HG02970 (cell line): ENCODE measurements around the gene FOXA1.
"Not testable (repeated sequence)": the region's sequence is repeated elsewhere in the genome, so short reads cannot be mapped to it uniquely, and the experiment has no call there.

Experiments
- ATAC-seq: cut with Tn5 transposase; IDR thresholded peaks from one replicate; pipeline ENCODE4 v1.9.1; 2021; ENCODE audit warnings: mild to moderate bottlenecking, moderate library complexity, moderate number of reproducible peaks; ENCODE audit not compliant: unreplicated experiment, low FRiP score

Gene FOXA1

DNA sequence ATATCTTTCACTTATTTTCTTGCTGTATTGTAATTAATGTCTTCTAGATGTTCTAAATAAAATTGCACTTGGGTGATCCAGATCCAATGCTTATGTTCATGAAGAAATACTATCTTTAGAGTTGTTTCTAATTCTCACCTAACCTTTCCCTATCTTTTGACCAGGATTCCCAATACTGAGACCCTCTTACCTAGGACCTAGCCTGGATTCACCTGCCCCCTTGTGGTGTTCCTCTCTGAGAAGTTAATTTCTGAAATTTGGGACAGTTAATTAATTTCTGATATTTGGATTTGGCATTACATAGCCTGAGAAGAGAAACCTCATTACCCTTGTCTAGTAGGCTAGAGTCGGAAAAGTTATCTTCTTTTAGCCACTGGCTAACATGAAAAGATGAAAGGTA, 29.5 kb downstream of the FOXA1 start:
- ATAC-seq, result no peak

GRCh38 chr14:37563189-37563588, 31.9 kb downstream of the FOXA1 start:
- no peak for ATAC-seq

DNA sequence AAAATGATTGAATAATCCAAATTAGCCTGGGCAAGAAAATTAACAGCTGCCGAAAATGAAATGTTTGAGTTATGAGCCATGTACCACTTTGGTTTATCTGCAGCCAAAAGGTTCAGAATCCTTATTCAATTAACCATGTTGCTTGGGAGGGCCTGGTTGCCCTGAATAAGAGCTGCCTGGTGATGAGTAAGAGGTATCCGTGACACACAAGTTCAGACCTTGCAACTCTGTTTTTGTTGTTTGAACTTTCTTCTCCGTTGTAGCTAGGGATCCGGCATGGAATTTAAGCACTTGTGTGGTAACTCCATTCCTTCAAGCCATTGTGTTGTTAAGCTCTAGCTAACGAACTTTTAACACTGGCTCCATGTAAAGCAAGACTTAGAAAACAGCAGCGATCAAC, 35.7 kb downstream of the FOXA1 start:
- ATAC-seq, result no peak

GRCh38 chr14:37558740-37559139, 36.3 kb downstream of the FOXA1 start:
- ATAC-seq, result no peak

- not testable (repeated sequence) for ATAC-seq
Observed at GRCh38 chr14:37555596-37555995, 39.5 kb downstream of the FOXA1 start.

- no peak for ATAC-seq
Observed at GRCh38 chr14:37553935-37554550, 41.0 kb downstream of the FOXA1 start.

GRCh38 chr14:37551119-37551518, 43.9 kb downstream of the FOXA1 start:
- no peak for ATAC-seq

GRCh38 chr14:37550511-37550910, 44.5 kb downstream of the FOXA1 start:
- ATAC-seq, result no peak

- no peak for ATAC-seq
Observed at GRCh38 chr14:37546621-37547447, 48.2 kb downstream of the FOXA1 start.

DNA sequence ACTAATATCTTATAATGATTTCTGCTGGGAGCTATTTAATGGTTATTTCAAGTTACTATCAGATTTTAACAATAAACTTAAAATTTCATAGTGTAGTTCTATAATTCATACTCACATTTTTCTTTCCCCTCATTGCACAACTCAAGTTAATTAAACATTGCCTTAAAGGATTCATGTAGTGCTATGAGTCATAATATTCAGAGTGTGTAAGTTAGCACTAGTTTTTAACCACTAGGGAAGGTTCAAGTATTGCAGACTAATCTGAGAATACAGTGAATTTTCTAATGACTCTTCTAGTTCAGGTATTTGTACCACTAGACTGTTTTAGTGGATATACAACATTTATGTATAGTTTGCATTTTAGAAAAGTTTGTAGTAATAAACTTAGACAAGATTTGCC, 49.9 kb downstream of the FOXA1 start:
- no peak for ATAC-seq

DNA sequence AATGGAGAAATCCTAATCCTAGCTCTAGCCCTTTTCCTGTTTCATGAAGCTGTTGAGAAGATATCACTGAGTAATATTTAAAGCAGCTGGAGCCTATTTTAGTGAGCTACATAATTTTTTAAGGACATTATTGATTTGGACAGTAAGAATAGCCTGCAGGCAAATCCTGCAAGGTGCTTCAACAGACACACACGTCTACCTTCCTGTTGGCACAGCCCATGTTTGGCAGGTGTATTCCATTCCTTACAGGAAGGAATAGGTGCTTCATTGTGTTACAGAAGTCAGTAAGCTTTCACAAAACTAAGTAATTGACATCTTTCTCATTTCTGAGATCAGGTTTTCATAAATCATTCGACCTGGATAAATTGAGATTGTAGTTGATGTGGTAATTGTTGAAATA, 50.6 kb downstream of the FOXA1 start:
- ATAC-seq, result no peak

DNA sequence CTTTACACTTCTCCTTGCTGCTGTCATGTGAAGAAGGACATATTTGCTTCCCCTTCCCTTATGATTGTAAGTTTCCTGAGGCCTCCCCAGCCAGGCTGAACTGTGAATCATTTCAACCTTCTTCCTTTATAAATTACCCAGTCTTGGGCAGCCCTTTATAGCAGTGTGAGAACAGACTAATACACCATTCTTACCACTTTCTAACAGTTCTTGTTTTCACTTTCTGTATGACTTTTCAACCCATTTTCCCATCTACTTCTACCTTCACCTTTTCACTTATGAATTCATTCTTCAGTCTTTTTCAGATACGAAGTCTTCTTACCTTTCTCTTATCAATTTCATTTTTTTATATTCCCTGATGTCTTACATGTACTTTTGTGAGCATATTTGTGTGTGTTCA, 55.1 kb downstream of the FOXA1 start:
- no peak for ATAC-seq
